ENCODE results near the gene PORCN.

- TF ChIP-seq ZNF670 (CRISPR knock-in tag; IDR thresholded peaks at IDR 0.05; ENCODE audit: borderline replicate concordance) (no peak), USF2 (IDR thresholded peaks at IDR 0.05; ENCODE audit: low read depth, low read length) (no peak), USF2 (CRISPR knock-in tag; IDR thresholded peaks at IDR 0.05; ENCODE audit: borderline replicate concordance) (no peak)
Measured at GRCh38 chrX:48497871-48498270, 10.9 kb upstream of the PORCN start.

Measured in HepG2 (cell line).